Measurements from ENCODE around the gene PVALB.

The PVALB gene

GRCh38 chr22:36856792-36857135 is 39.9 kb upstream of the PVALB start:
- no peak for DNase-seq (ENCODE audit: low read depth, low spot score)
- H3K4me3 ChIP-seq (ENCODE audit: low read depth, low read length), result no peak overlapping the region
- no peak for TF ChIP-seq CTCF (IDR thresholded peaks at IDR 0.05; ENCODE audit: low read depth, low read length)
- in situ Hi-C loops (cut with HindIII; ENCODE audit: low sequenced_read_pairs), result no loop called here

GRCh38 chr22:36856121-36856791 is 39.4 kb upstream of the PVALB start:
- in situ Hi-C loops (cut with HindIII; ENCODE audit: low sequenced_read_pairs), result no loop called here
- peak; percentile 100 for TF ChIP-seq CTCF (IDR thresholded peaks at IDR 0.05; ENCODE audit: low read depth, low read length)
- DNase-seq (ENCODE audit: low read depth, low spot score), result peak; percentile 88
- H3K4me3 ChIP-seq (ENCODE audit: low read depth, low read length), result no peak overlapping the region

- in situ Hi-C loops (cut with HindIII; ENCODE audit: low sequenced_read_pairs), result no loop called here
- DNase-seq (ENCODE audit: low read depth, low spot score), result no peak
- no peak for TF ChIP-seq CTCF (IDR thresholded peaks at IDR 0.05; ENCODE audit: low read depth, low read length)
- H3K4me3 ChIP-seq (ENCODE audit: low read depth, low read length), result no peak overlapping the region
Measured at GRCh38 chr22:36855478-36855877, 38.6 kb upstream of the PVALB start.

GRCh38 chr22:36853407-36854099 is 36.7 kb upstream of the PVALB start:
- in situ Hi-C loops (cut with HindIII; ENCODE audit: low sequenced_read_pairs), result no loop called here
- peak; percentile 22 for DNase-seq (ENCODE audit: low read depth, low spot score)
- no peak overlapping the region for H3K4me3 ChIP-seq (ENCODE audit: low read depth, low read length)
- TF ChIP-seq CTCF (IDR thresholded peaks at IDR 0.05; ENCODE audit: low read depth, low read length), result peak; percentile 79

GRCh38 chr22:36852056-36852973 is 35.5 kb upstream of the PVALB start:
- no peak overlapping the region for H3K4me3 ChIP-seq (ENCODE audit: low read depth, low read length)
- in situ Hi-C loops (cut with HindIII; ENCODE audit: low sequenced_read_pairs), result no loop called here
- no peak for TF ChIP-seq CTCF (IDR thresholded peaks at IDR 0.05; ENCODE audit: low read depth, low read length)
- no peak for DNase-seq (ENCODE audit: low read depth, low spot score)

- no peak for TF ChIP-seq CTCF (IDR thresholded peaks at IDR 0.05; ENCODE audit: low read depth, low read length)
- DNase-seq (ENCODE audit: low read depth, low spot score), result no peak
- in situ Hi-C loops (cut with HindIII; ENCODE audit: low sequenced_read_pairs), result no loop called here
Measured at GRCh38 chr22:36850682-36851081, 33.8 kb upstream of the PVALB start.

More at GRCh38 chr22:36850682-36851081, 33.8 kb upstream of the PVALB start:
- H3K4me3 ChIP-seq (ENCODE audit: low read depth, low read length), result no peak overlapping the region
